Left lobe of liver (tissue), 2 donors: ENCODE measurements around the gene TLR8. TPM values are rescaled to one million over a fixed set of nuclear protein-coding genes. Genes with fewer than 3 reads are reported as not detected.
"Not testable (repeated sequence)": the region's sequence is repeated elsewhere in the genome, so short reads cannot be mapped to it uniquely, and the experiment has no call there.

ENCODE experiments used
- ATAC-seq: fragments of 200-7000 bp; cut with Tn5 transposase; one replicate; pipeline ENCODE4 v1.9.1; 2020; ENCODE audit warnings: mild to moderate bottlenecking, moderate library complexity
- DNase-seq: peaks from one replicate; pipeline ENCODE4 v3.0.0-alpha.2; 2020; ENCODE audit warnings: low spot score
- total RNA-seq: library from RNA; stranded (reverse); gene quantifications from one replicate; pipeline ENCODE4 v1.2.1, GENCODE V29; 2021
- donor health status: DM: no; HTN: no; CAD: no; lungs with moderate emphysema.
- donor health status: DM: no; HTN: yes; CAD: no.

Gene TLR8
- total RNA-seq, 1 donor from 2014 or later: 0.20 TPM

- ATAC-seq (no peak), DNase-seq (no peak)
These were observed 9.5 kb upstream of the TLR8 start for GRCh38 chrX:12896935-12897334.

GRCh38 chrX:12898073-12898472, 8.3 kb upstream of the TLR8 start:
- DNase-seq (no peak), ATAC-seq (no peak)

GRCh38 chrX:12899506-12899905, 6.9 kb upstream of the TLR8 start:
- no peak for ATAC-seq
- no peak for DNase-seq

DNA sequence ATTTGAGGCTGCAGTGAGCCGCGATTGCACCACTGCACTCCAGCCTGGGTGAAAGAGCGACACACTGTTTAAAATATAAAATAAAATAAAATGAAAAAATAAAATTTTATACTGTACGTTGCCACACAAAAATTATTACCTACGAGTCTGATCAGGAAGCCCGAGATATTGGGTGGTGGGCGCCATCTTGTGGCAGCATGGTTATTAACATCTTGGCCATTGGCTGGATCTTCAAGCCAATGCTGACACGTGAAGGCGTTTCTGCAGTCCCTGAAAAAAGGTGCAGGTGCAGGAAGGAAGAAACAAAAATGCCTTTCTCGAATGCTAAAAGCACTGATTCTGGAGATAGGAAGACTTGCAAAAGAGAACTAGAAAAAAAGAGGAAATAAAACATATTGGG, 4.9 kb upstream of the TLR8 start:
- DNase-seq (peak; percentile 49), ATAC-seq (peak; percentile 83)

- no peak for ATAC-seq
These were observed 2.8 kb upstream of the TLR8 start for GRCh38 chrX:12903646-12904045.

GRCh38 chrX:12910423-12911121, 4.2 kb downstream of the TLR8 start:
- no peak for DNase-seq
- no peak for ATAC-seq

More at GRCh38 chrX:12903646-12904045, 2.8 kb upstream of the TLR8 start:
- no peak for DNase-seq

DNA sequence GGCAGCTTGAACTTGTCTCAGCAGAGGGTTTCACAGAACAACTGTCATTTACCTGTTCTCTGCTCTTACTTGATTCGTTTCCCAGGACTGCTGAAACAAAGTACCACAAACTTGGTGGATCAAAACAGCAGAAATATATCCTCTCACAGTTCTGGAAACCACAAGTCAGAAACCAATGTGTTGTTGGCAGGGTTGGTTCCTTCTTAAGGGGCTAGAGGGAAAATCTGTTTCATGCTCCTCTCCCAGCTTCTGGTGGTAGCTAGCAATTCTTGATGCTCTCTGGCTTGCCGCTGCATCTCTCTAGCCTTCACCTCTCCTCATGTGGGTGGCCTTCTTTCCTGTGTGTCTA, 4.7 kb downstream of the TLR8 start:
- DNase-seq: no peak
- ATAC-seq: no peak

GRCh38 chrX:12912791-12913482, 6.5 kb downstream of the TLR8 start:
- no peak for DNase-seq
- no peak for ATAC-seq

DNA sequence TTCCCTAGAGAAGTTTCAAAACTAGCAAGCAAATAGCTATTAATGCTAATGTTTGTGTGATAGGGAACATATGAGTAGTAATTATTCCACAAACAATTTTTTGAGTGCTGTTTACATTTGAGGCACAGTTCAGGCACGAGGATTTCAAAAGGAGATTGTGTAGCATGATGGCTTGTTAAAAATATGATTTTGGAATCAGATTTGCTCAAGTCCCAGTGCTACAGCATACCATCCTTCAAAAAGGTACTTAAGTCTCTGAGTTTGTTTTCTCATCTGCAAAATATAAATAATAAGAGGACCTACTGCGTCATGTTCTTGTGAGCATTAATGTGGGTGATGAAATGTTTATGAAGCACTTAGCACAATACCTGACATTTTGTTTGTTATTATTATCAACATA, 11.3 kb downstream of the TLR8 start:
- no peak for ATAC-seq

GRCh38 chrX:12919051-12919450, 12.6 kb downstream of the TLR8 start:
- DNase-seq (no peak), ATAC-seq (no peak)

More for the DNA sequence above, 11.3 kb downstream of the TLR8 start:
- no peak for DNase-seq

GRCh38 chrX:12919620-12920019, 13.2 kb downstream of the TLR8 start:
- ATAC-seq: no peak
- no peak for DNase-seq

- no peak for DNase-seq
- no peak for ATAC-seq
These were observed 14.6 kb downstream of the TLR8 start for GRCh38 chrX:12920990-12921389.

- DNase-seq: no peak
- ATAC-seq: no peak
These were observed 15.6 kb downstream of the TLR8 start for GRCh38 chrX:12921886-12922598.

- ATAC-seq (no peak), DNase-seq (no peak)
These were observed 16.1 kb downstream of the TLR8 start for GRCh38 chrX:12922599-12922919.

- no peak for ATAC-seq
- no peak for DNase-seq
These were observed 23.3 kb downstream of the TLR8 start for GRCh38 chrX:12929701-12930100.

DNA sequence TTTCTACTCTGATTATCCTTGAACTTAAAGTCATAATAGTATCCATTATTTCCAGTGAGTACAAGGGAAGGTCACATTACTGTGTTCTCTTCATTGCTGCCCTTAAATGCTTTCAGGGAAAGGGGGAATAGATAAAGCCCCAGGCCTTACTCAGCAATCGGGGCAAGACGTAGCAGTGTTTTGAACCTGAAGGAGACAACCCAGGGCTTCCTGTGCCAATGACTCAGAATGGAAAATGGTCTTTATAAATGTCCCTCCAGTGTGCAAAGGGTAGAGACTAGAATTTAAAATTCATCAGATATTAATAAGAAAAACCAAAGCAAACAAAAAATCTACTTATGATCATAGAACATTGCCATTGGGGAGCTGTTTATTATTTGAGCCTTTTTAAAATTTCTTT, 23.7 kb downstream of the TLR8 start:
- DNase-seq (no peak), ATAC-seq (no peak)

DNA sequence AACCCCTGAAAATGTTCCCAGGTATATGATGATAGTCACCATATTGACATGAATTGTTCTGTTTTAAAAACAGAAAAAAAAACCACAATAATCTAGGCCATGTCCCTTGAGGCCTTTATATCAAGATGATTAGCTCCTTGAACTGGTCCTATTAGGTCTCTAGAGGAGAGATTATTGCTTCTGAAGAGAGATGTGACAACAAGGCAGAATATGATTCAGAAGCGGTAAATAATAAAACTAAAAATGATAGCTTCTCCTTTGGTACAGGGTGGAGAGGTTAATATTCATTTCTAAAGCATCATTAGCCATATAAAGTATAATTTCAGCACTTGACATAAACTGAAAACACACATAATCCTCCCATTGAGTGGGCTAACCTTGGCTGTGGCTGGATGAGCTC, 25.8 kb downstream of the TLR8 start:
- ATAC-seq: no peak
- DNase-seq: no peak

GRCh38 chrX:12934850-12935249, 28.4 kb downstream of the TLR8 start:
- no peak for ATAC-seq

DNA sequence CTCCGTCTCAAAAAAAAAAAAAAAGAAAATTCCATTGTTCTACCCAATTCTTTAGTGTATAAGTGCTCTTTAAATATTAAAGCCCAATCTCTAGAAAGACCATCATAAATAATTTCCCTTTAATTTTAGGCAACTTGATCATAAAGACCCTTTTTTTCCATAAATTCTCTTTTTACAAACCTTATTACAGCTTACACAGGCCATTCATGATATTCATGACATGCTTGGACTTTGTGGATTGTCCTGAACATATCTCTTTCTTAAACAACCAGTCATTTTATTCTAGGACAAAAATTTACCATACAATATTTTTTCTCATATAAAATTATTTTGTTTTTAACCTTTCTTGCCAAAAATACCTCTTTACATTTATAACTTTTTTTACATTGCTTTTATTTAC, 30.5 kb downstream of the TLR8 start:
- DNase-seq (no peak), ATAC-seq (no peak)

More at GRCh38 chrX:12934850-12935249, 28.4 kb downstream of the TLR8 start:
- DNase-seq: no peak

DNA sequence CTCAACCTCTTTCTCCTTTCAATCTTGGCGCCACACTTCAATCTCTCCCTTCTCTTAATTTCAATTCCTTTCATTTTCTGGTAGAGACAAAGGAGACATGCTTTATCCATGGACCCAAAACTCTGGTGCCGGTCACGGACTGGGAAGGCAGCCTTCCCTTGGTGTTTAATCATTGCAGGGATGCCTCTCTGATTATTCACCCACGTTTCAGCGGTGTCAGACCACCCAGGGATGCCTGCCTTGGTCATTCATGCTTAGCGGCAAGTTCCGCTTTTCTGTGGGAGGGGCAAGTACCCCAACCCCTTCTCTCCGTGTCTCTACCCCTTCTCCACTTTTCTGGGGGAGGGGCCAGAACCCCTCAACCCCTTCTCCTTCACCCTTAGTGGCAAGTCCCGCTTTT, 34.1 kb downstream of the TLR8 start:
- not testable (repeated sequence) for ATAC-seq, DNase-seq

GRCh38 chrX:12943592-12943991, 37.2 kb downstream of the TLR8 start:
- ATAC-seq, DNase-seq: not testable (repeated sequence)

DNA sequence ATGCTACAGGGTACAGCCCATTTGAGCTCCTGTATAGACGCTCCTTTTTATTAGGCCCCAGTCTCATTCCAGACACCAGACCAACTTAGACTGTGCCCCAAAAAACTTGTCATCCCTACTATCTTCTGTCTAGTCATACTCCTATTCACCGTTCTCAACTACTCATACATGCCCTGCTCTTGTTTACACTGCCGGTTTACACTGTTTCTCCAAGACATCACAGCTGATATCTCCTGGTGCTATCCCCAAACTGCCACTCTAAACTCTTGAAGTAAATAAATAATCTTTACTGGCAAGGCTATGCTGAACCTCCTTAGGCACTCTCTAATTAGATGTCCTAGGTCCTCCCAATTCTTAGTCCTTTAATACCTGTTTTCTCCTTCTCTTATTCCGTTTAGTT, 38.0 kb downstream of the TLR8 start:
- ATAC-seq, DNase-seq: not testable (repeated sequence)
